ENCODE measurements around the gene OR5B12.
"Not testable (repeated sequence)": the region's sequence is repeated elsewhere in the genome, so short reads cannot be mapped to it uniquely, and the experiment has no call there.

Gene OR5B12

DNA sequence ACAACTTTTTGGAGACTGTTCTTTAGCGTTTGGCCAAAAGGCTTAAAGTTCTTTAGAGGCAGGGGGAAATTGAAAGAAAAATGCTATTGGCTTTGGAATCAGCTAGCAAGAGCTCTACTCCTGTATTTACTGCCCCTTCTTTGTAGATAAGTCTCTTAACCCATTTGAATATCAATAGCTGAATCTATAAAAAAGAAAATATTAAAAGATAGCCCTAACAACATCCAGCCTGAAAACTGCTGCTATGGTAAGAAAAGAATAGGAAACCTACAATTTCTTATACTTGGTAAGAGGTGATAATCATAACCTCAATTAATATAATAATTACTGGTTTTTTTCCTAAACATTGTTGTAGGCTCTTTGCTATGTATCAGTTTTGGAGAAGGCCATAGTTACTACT is at the start of gene OR5B12:
Gene OR5B12 (minus strand): TSS at position 101 of the 400 bp plus-strand sequence. CDS start 2,085 bp downstream, outside the sequence.
- no peak for DNase-seq

- DNase-seq, result no peak
Observed at GRCh38 chr11:58490827-58491226, 48.8 kb upstream of the OR5B12 start.

DNA sequence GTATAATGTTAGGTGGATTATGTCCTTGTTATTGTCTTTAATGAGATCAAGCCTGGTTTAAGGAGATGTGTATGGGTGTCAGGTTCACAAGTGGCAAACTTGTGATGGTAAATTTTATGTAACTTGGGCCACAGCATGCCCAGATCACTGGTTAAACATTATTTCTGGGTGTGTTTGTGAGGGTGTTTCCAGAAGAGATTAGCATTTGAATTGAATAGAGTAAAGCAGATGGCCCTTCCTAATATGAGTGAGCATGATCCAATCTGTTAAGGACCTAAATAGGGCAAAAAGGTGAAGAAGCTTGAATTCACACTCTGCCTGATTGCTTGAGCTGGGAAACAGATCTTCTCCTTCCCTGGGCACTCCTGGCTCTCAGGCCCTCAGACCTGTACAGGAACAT is 45.1 kb upstream of the OR5B12 start:
- no peak for DNase-seq

GRCh38 chr11:58485961-58486360 is 43.9 kb upstream of the OR5B12 start:
- DNase-seq, result no peak

GRCh38 chr11:58471892-58472291 is 29.9 kb upstream of the OR5B12 start:
- DNase-seq, result no peak

DNA sequence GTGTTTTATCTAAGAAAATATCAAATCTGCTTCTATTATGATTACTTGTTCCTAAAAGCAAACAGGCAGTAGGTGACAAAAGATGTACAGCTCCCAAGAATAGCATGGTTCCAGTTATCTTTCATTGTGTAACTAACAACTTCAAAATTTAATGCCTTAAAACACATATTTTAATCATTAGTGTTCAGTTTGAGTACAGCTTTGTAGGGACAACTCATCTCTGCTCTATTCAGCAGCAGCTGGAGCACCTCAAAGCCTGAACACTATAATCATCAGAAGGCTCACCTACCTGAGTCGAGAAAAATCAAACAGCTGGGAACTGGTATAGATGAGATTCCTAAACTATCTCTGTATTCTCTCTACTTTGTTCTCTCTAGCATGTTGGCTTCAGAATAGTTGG is 24.3 kb upstream of the OR5B12 start:
- no peak for DNase-seq

GRCh38 chr11:58465690-58466089 is 23.7 kb upstream of the OR5B12 start:
- DNase-seq, result no peak

DNA sequence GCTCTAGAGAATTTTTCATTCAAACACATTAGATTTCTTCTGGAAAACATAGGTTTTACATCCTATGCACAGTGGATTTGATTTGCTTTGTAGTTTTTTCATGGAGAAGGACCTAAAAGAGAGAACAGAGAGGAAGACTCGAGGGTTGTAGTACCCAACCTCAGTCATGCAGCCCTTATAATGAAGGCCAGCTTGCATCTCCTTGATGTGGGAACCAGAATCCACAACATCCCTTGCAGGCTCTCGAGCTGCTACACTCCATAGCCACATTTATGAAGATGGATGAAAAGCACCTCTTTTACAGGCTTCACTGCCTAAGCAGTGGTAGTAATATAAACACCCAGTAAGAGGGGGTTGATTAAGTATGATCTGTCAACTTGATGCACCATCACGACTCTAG is 9.5 kb upstream of the OR5B12 start:
- DNase-seq, result no peak

GRCh38 chr11:58446294-58446693 is 4.3 kb upstream of the OR5B12 start:
- DNase-seq, result no peak

GRCh38 chr11:58444300-58444699 is 2.3 kb upstream of the OR5B12 start:
- no peak for DNase-seq

- DNase-seq, result no peak
Observed at GRCh38 chr11:58438486-58438885, 3.5 kb downstream of the OR5B12 start.

- DNase-seq, result no peak
Observed at GRCh38 chr11:58434217-58434616, 7.8 kb downstream of the OR5B12 start.

DNA sequence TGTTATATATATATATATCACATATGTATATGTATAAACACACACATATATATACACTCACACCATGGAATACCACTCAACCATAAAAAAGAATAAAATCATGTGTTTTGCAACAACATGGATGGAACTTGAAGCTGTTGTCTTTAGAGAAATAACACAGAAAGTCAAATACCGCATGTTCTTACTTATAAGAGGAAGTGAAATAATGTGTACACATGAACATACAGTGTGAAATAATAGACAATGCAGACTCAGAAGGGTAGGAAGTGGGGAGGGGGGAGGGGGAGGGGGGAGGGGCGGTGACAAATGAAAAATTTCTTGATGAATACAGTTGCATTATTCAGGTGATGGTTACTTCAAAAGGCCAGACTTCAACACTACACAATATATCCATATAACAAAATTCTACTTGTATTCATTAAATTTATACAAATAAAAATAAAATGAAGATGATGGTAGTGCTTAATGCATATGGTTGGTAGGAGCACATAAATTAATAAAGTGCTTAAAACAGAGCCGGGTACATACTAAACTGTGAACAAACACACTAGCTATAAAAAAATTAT is 8.3 kb downstream of the OR5B12 start:
- no peak for DNase-seq

DNA sequence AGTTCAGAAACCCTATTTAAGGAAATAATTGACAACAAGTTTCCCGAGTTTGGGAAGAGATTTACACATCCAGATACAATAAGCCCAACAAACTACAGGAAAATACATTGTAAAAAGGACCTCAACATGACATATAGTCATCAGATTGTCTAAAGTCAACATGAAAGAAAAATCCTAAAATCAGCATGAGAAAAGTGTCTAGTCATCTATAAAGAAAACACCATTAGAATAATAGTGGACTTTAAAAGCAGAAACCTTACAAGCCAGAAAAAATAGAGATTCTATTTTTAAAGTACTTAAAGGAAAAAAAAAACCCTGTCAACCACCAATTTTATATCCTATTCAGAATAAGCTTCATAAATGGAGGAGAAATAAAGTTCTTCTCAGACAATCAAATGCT is 12.8 kb downstream of the OR5B12 start:
- DNase-seq, result no peak

GRCh38 chr11:58428021-58428420 is 14.0 kb downstream of the OR5B12 start, which contains the start of gene OR5B2:
TSS of gene OR5B2 (minus strand) at chr11:58428121. CDS start at chr11:58423261, 4,860 bp downstream.
- no peak for DNase-seq

- DNase-seq, result no peak
Observed at GRCh38 chr11:58406774-58407173, 35.3 kb downstream of the OR5B12 start, which contains the start of gene OR5B3. TSS of gene OR5B3 (minus strand) at chr11:58406874. CDS start at chr11:58403409, 3,465 bp downstream.

- DNase-seq, result not testable (repeated sequence)
Observed at GRCh38 chr11:58399622-58400021, 42.4 kb downstream of the OR5B12 start.

DNA sequence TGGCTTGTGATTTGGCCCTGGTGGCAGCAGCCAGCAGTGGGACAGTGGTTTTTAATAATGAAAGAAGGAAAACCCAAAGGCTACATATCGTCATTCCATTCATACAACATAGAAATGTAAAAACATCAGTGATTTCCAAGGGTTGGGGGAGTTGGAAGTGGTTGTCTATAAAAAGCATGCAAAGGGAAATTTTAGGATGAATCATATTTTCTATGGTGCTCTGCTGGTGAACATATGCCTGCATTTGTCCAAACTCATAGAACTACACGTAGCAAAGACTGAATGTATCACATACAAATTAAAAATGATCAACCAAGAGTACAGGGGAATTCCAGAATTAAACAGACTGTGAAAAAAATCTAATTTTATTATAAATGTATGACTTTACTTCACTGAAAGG is 46.5 kb downstream of the OR5B12 start:
- no peak for DNase-seq

DNA sequence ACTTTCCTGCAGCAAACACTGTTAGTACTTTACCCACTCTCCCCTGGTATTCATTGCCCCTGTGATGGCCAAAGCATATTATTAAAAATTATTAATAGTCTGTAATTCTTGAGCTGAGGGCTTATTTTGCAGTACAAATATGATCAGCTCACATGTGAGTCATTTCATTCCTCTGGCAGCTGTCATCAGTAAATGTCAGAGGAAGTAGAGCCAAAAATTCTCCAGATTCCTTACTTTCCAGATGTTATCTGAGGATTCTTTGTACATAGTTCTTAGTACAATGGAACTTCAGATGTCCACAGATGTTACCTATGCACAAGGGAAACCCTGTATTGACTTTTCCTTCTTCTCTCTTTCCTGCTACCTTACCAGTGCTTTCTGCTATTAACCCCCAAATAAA is 47.8 kb downstream of the OR5B12 start:
- DNase-seq, result no peak

DNA sequence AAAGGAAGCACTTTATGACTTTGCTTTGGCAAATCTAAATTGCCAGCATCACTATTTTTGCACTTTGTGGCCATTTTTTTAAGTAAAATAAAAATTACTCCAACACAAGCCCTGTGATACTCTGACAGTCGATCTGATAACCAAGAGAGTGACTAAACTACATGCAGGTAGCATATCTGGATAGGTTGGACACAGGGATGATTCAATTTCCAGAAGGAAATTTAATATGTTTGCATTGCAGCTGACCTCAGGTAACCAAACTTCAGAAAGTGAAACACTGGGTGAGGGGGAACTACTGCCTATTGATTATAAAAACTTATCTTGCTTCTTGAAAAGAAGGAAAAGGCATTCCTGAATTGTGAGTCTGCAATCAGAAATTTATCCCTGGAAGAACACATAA is 49.3 kb downstream of the OR5B12 start:
- DNase-seq, result no peak

GRCh38 chr11:58391879-58392278 is 50.2 kb downstream of the OR5B12 start:
- DNase-seq, result no peak

GRCh38 chr11:58390551-58391063 is 51.4 kb downstream of the OR5B12 start:
- DNase-seq, result no peak
